GM23338 (cell line): ENCODE measurements around the gene IBA57. TPM values are rescaled to one million over a fixed set of nuclear protein-coding genes. Genes with fewer than 3 reads are reported as not detected.

Source experiments
- ATAC-seq: fragments of 200-7000 bp; cut with Tn5 transposase; 3 replicates; pipeline ENCODE4 v1.9.1; 2020
- DNase-seq: peaks from one replicate; pipeline ENCODE4 v3.0.0-alpha.2; 2015; ENCODE audit warnings: low spot score
- H2AFZ ChIP-seq: fragments of 200-600 bp; sonication (generic); 2 replicates; pipeline ENCODE4 v1.8.0; 2016; ENCODE audit warnings: antibody characterized with exemption, mild to moderate bottlenecking, moderate library complexity
- H3F3A ChIP-seq: fragments of 200-600 bp; sonication (generic); replicated peaks from 2 replicates; pipeline ENCODE4 v1.8.0; 2017; ENCODE audit warnings: antibody characterized with exemption, mixed run types, low read depth
- H3K27ac ChIP-seq: fragments of 200-600 bp; sonication (generic); 2 replicates; pipeline ENCODE4 v1.6.1; 2016; ENCODE audit warnings: low read depth
- H3K27me3 ChIP-seq: fragments of 200-600 bp; sonication (generic); 2 replicates; pipeline ENCODE4 v1.8.0; 2016; ENCODE audit warnings: mild to moderate bottlenecking, mixed run types, moderate library complexity; ENCODE audit not compliant: insufficient read depth
- H3K36me3 ChIP-seq: fragments of 200-600 bp; sonication (generic); 2 replicates; pipeline ENCODE4 v1.8.0; 2016; ENCODE audit warnings: mild to moderate bottlenecking; ENCODE audit not compliant: insufficient read depth
- H3K4me1 ChIP-seq: fragments of 200-600 bp; sonication (generic); 2 replicates; pipeline ENCODE4 v1.8.0; 2016; ENCODE audit warnings: mild to moderate bottlenecking, moderate library complexity; ENCODE audit not compliant: insufficient read depth
- H3K4me2 ChIP-seq: fragments of 200-600 bp; sonication (generic); 2 replicates; pipeline ENCODE4 v1.7.1; 2017; ENCODE audit warnings: mixed run types
- H3K4me3 ChIP-seq: fragments of 200-600 bp; sonication (generic); 2 replicates; pipeline ENCODE4 v1.6.1; 2016; ENCODE audit warnings: mixed run types
- H3K79me2 ChIP-seq: fragments of 200-600 bp; sonication (generic); replicated peaks from 2 replicates; pipeline ENCODE4 v1.8.0; 2017; ENCODE audit warnings: mild to moderate bottlenecking; ENCODE audit not compliant: insufficient read depth
- H3K9me2 ChIP-seq: fragments of 200-600 bp; sonication (generic); 2 replicates; pipeline ENCODE4 v1.8.0; 2017; ENCODE audit not compliant: insufficient read depth
- H4K20me1 ChIP-seq: fragments of 200-600 bp; sonication (generic); replicated peaks from 2 replicates; pipeline ENCODE4 v1.8.0; 2017; ENCODE audit warnings: mild to moderate bottlenecking; ENCODE audit not compliant: insufficient read depth
- H3K27ac Mint-ChIP-seq: 2 replicates; pipeline ENCODE4 v1.8.0; 2020; ENCODE audit warnings: inconsistent platforms, mild to moderate bottlenecking, moderate library complexity, mixed read lengths
- H3K27me3 Mint-ChIP-seq: 3 replicates; pipeline ENCODE4 v1.8.0; 2022; ENCODE audit warnings: low read depth, mild to moderate bottlenecking, moderate library complexity, mixed read lengths, inconsistent platforms; ENCODE audit not compliant: insufficient read depth, poor library complexity
- H3K36me3 Mint-ChIP-seq: 3 replicates; pipeline ENCODE4 v1.8.0; 2021; ENCODE audit warnings: low read depth, mild to moderate bottlenecking, inconsistent platforms, moderate library complexity, mixed read lengths
- H3K4me1 Mint-ChIP-seq: 3 replicates; pipeline ENCODE4 v1.8.0; 2020; ENCODE audit warnings: mild to moderate bottlenecking, inconsistent platforms, mixed read lengths
- H3K4me3 Mint-ChIP-seq: 3 replicates; pipeline ENCODE4 v1.8.0; 2021; ENCODE audit warnings: moderate library complexity, mild to moderate bottlenecking, inconsistent platforms, mixed read lengths
- H3K9me3 Mint-ChIP-seq: 3 replicates; pipeline ENCODE4 v1.8.0; 2020; ENCODE audit warnings: moderate library complexity, mild to moderate bottlenecking, inconsistent platforms, mixed read lengths
- EZH2 ChIP-seq: fragments of 200-600 bp; sonication (generic); IDR thresholded peaks from one replicate; pipeline ENCODE4 v1.8.0; 2017; ENCODE audit warnings: antibody characterized with exemption, mild to moderate bottlenecking, low read depth; ENCODE audit not compliant: unreplicated experiment
- JUNB ChIP-seq: IDR thresholded peaks from one replicate; pipeline ENCODE4 v1.6.1; 2016; ENCODE audit warnings: antibody characterized with exemption; ENCODE audit not compliant: unreplicated experiment
- NANOG ChIP-seq: IDR thresholded peaks from 2 replicates; pipeline ENCODE4 v1.6.1; 2016; ENCODE audit warnings: antibody characterized with exemption, borderline replicate concordance
- POLR2AphosphoS5 ChIP-seq: IDR thresholded peaks from 2 replicates; pipeline ENCODE4 v1.6.1; 2016; ENCODE audit warnings: antibody characterized with exemption, low read depth
- STAT1 ChIP-seq: IDR thresholded peaks from one replicate; pipeline ENCODE4 v1.6.1; 2016; ENCODE audit warnings: antibody characterized with exemption; ENCODE audit not compliant: unreplicated experiment
- ZNF114 ChIP-seq: fragments of 250-450 bp; sonication (Bioruptor Pico); IDR thresholded peaks from 2 replicates; pipeline ENCODE4 v1.5.0; 2020; ENCODE audit warnings: mild to moderate bottlenecking, moderate library complexity
- ZNF331 ChIP-seq: fragments of 250-450 bp; sonication (Bioruptor Pico); IDR thresholded peaks from 2 replicates; pipeline ENCODE4 v1.5.0; 2020; ENCODE audit warnings: low read depth, mild to moderate bottlenecking, moderate library complexity
- polyA plus RNA-seq: library from polyadenylated mRNA; unstranded; fragments of >200 nt; fragmentation: Nextera tagmentation; extraction: Ambion mirVana; gene quantifications from 2 replicates; pipeline ENCODE4 v1.2.1, GENCODE V29; 2016
- total RNA-seq: library from RNA; depleted of rRNA; stranded (reverse); fragments of >200 nt; shearing (Covaris generic); gene quantifications from 2 replicates; pipeline ENCODE4 v1.2.3, GENCODE V29; 2014
- TF ChIP-seq, protein P1 (sequence below): IDR thresholded peaks from one replicate; pipeline ENCODE4 v1.6.1; 2018; ENCODE audit warnings: antibody characterized with exemption; ENCODE audit not compliant: unreplicated experiment
- TF ChIP-seq, protein P2 (sequence below), 2 experiments: fragments of 200-600 bp in 1 of 2; sonication (generic) in 1 of 2; conservative IDR thresholded peaks; 2 replicates each; pipeline versions ENCODE4 v1.5.1 to v1.6.1; 2016 to 2017; ENCODE audit warnings: antibody characterized with exemption in 2 of 2, low read depth in 2 of 2, mild to moderate bottlenecking in 2 of 2, moderate library complexity in 1 of 2

IBA57 gene
- total and polyA plus RNA-seq, 2 experiments from 2014 or later = 1.1 to 10.3 TPM

DNA sequence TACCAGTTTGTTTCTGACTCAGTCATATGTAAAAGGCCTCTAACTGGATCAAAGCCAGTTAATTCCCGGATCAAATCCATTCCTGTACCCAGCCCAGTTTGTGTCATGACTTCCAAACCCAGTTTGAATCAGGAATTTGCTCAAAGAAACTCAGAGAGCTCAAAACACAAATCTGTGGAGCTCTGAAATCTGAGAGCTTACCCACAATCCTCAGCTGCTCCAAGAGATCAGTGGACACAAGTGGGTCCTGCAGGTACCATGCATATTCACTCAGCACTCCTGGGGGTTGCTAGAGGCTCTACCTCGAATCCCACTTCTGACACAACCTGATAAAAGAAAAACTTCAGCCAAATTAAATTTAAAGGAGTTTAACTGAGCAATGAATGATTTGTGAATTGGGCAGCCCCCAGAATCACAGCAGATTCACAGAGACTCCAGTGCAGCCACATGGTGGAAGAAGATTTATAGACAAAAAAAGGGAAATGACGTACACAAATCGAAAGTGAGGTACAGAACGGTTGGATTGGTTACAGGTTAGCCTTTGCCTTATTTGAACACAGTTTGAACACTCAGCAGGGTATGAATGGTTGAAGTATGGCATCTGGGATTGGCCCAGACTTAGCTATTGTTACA lies 44.6 kb upstream of the IBA57 start (continued):
- TF ChIP-seq, protein P1, sequence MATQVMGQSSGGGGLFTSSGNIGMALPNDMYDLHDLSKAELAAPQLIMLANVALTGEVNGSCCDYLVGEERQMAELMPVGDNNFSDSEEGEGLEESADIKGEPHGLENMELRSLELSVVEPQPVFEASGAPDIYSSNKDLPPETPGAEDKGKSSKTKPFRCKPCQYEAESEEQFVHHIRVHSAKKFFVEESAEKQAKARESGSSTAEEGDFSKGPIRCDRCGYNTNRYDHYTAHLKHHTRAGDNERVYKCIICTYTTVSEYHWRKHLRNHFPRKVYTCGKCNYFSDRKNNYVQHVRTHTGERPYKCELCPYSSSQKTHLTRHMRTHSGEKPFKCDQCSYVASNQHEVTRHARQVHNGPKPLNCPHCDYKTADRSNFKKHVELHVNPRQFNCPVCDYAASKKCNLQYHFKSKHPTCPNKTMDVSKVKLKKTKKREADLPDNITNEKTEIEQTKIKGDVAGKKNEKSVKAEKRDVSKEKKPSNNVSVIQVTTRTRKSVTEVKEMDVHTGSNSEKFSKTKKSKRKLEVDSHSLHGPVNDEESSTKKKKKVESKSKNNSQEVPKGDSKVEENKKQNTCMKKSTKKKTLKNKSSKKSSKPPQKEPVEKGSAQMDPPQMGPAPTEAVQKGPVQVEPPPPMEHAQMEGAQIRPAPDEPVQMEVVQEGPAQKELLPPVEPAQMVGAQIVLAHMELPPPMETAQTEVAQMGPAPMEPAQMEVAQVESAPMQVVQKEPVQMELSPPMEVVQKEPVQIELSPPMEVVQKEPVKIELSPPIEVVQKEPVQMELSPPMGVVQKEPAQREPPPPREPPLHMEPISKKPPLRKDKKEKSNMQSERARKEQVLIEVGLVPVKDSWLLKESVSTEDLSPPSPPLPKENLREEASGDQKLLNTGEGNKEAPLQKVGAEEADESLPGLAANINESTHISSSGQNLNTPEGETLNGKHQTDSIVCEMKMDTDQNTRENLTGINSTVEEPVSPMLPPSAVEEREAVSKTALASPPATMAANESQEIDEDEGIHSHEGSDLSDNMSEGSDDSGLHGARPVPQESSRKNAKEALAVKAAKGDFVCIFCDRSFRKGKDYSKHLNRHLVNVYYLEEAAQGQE = no peak
- no peak for TF ChIP-seq EZH2
- no peak for TF ChIP-seq STAT1
- TF ChIP-seq POLR2AphosphoS5 = no peak
- TF ChIP-seq JUNB = no peak
- no peak for TF ChIP-seq NANOG
- TF ChIP-seq, protein P2, sequence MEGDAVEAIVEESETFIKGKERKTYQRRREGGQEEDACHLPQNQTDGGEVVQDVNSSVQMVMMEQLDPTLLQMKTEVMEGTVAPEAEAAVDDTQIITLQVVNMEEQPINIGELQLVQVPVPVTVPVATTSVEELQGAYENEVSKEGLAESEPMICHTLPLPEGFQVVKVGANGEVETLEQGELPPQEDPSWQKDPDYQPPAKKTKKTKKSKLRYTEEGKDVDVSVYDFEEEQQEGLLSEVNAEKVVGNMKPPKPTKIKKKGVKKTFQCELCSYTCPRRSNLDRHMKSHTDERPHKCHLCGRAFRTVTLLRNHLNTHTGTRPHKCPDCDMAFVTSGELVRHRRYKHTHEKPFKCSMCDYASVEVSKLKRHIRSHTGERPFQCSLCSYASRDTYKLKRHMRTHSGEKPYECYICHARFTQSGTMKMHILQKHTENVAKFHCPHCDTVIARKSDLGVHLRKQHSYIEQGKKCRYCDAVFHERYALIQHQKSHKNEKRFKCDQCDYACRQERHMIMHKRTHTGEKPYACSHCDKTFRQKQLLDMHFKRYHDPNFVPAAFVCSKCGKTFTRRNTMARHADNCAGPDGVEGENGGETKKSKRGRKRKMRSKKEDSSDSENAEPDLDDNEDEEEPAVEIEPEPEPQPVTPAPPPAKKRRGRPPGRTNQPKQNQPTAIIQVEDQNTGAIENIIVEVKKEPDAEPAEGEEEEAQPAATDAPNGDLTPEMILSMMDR (conservative IDR thresholded peaks at IDR 0.05; ENCODE audit: low read depth in 2 of 2) = no peak
- TF ChIP-seq ZNF331 (CRISPR knock-in tag) = no peak

DNA sequence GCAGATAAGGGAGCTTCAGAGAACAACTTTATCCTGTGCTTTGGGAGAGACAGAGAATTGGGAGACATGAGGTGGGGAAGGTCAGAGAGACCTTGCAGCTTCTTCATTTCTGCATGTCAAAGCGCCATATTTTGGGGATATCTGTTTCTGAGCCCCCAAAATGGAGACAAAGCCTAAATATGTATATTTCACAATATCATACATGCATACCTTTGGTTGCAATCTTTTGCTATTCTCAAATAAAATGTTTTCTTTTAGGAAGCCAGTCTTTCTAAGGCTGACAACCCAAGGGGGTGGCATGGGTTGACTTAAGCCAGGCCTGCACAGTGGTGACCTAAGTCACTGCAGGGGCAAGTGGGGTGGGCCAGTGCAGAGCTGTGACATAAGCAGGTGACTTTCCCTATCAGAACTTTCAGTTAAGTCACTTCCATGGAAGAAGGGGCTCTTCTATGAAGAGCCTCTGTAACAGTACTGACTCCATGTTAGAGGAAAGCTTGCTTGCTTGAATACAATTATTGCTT lies 42.6 kb upstream of the IBA57 start:
- Histone ChIP-seq H2AFZ (no peak overlapping the region), H3K27ac (no peak overlapping the region), H3K27me3 (peaks cover 39% of the 10 kb centered on the region; the same call in 1 of the 2 replicates), H3K4me2 (no peak overlapping the region), H3K9me2 (no peaks in the 10 kb centered on the region; the same call in 1 of the 2 replicates), H3K36me3 (no peaks in the 10 kb centered on the region), H3K4me3 (no peak overlapping the region), H3K4me1 (no peaks in the 10 kb centered on the region), H3F3A (no peaks in the 10 kb centered on the region), H4K20me1 (no peaks in the 10 kb centered on the region), H3K79me2 (no peaks in the 10 kb centered on the region)
- ATAC-seq (no peak), DNase-seq (no peak)
- H3K4me1 Mint-ChIP-seq = no peaks in the 10 kb centered on the region; the same call in 2 of the 3 replicates
- no peak overlapping the region for H3K4me3 Mint-ChIP-seq
- peaks cover 13% of the 10 kb centered on the region for H3K27me3 Mint-ChIP-seq
- H3K36me3 Mint-ChIP-seq = peaks cover 3% of the 10 kb centered on the region; the same call in 2 of the 3 replicates
- H3K27ac Mint-ChIP-seq = no peak overlapping the region
- H3K9me3 Mint-ChIP-seq = peaks cover 26% of the 10 kb centered on the region
- TF ChIP-seq ZNF331 (CRISPR knock-in tag) (no peak), EZH2 (no peak), STAT1 (no peak), ZNF114 (CRISPR knock-in tag) (no peak), NANOG (no peak)
- TF ChIP-seq, protein P1 = no peak
- TF ChIP-seq, protein P2 (conservative IDR thresholded peaks at IDR 0.05; ENCODE audit: low read depth in 2 of 2) = no peak
